Measurements from ENCODE around the gene PROSER2.
A peak's percentile ranks its signal among the peaks of the same experiment; 100 is the strongest.
"Not testable (repeated sequence)": the region's sequence is repeated elsewhere in the genome, so short reads cannot be mapped to it uniquely, and the experiment has no call there.

The PROSER2 gene

DNA sequence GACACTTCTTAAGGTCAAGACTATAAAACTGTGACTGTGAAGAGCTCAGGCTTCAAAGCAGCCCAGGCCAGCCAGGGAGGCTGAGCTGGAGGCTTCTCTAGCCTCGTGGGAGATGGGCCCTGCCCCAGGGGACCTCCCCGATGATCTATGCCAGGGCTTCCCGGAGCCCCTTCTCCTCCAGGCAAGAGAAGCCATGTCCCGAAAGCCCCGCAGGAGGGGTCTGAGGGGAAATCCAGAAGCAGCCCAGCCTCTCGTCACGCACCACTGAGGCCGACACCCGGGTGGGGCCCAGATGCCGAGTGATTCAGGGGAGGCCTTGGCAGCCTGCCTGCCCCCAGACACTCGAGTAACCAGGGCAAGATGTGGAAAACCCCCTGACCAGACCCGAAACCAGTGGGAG, 63.7 kb downstream of the PROSER2 start:
- no peak for DNase-seq

DNA sequence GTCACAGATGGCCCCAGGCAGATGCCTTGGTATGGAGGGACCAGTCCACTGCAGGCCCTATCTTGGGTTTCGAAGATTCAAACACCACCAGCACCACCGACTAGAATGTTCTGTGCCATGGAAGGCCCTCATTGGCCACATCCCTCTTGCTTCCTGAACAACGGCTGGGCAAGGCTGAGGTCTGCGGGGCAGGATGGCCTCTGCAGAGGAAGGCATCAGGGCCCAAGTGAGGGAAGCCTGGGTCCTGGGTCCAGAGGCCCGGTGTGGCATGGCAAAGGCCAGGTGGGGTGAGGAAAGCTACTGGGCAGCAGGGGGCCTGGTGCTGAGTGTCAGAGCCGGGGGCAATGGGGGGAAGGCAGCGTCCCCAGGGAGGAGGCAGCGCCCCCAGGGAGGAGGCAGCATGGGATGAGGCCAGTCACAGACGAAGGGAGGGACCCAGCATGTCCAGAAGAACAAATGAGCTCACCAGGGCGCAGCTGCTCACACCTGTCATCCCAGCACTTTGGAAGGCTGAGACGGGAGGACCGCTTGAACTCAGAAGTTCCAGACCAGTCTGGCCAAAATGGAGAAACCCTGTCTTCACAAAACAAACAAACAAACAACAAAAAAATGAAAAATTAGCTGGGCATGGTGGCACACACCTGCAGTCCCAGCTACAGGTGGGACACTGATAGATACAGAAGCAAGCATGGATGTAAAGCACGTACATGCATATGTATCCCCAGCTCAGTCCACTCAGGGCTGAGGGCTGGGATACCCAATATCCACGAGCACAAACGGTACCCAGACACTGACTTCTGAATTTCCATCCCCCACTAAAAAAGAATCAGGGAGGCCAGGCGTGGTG, 64.4 kb downstream of the PROSER2 start:
- no peak for DNase-seq

DNA sequence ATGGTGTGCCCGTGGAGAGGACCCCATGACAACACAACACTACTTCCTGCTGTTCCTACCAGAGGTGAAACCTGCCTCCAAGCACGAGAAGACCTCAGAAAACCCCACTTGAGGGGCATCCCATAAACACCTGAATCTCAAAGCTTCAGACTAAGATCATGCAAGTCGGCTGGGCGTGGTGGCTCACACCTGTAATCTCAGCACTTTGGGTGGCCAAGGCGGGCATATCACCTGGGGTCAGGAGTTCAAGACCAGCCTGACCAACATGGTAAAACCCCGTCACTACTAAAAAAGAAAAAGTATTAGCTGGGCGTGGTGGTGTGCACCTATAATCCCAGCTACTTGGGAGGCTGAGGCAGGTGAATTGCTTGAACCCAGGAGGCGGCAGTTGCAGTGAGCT, 66.1 kb downstream of the PROSER2 start:
- not testable (repeated sequence) for DNase-seq

DNA sequence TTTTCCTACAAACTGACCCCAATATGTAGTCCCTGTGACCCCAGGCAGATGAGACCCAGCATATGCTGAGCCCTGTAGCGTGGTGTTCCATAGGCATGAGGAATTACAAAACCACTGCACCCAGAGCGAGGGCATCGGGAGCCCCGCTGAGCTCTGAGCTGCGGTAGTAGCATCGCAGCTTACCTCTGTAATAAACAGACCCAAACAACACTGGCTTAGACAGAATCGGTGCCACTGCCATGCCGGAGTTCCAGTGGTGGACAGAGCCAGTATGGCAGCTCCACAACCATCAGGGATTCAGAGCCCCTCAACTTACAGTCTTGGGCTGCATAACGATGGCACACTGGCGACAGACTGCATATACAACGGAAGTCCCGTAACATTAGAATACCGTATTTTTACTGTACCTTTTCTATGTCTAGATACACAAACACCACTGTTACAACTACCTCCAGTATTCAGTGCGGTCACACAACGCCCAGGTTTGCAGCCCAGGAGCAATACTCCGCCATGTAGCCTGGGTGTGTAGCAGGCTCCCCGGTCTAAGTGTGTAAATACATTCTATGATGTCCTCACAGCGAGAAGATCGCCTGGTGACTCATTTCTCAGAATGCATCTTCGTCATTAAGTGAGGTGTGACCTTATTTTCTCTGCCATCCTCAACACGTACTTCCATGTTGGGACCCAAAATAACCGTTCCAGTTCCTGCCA, 68.8 kb downstream of the PROSER2 start:
- no peak for DNase-seq

DNA sequence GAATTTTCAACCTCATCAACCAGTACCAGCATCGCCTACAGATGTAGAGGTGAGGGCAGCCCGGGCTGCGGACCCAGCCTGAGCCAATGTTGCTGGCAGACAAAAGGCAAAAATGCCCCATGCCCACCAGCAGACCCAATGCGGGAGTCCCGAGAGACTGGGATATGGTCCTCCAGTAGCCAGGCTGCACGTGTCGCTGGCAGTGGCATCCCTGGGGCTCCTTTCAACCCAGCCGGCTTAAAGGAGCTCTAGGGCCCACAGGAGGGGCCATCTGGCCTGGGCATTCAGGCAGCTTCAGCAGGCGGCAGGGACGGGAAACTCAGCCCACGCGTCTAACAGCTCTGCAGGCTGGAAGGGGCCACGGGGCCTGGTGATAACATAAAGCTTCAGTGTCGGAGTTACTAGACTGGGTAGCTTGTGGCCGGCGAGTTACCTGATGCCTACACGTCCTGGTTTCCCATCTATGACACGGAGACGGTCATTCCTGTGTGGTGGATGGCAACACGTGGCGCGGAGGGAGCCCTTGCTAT, 70.7 kb downstream of the PROSER2 start:
- DNase-seq = no peak

DNA sequence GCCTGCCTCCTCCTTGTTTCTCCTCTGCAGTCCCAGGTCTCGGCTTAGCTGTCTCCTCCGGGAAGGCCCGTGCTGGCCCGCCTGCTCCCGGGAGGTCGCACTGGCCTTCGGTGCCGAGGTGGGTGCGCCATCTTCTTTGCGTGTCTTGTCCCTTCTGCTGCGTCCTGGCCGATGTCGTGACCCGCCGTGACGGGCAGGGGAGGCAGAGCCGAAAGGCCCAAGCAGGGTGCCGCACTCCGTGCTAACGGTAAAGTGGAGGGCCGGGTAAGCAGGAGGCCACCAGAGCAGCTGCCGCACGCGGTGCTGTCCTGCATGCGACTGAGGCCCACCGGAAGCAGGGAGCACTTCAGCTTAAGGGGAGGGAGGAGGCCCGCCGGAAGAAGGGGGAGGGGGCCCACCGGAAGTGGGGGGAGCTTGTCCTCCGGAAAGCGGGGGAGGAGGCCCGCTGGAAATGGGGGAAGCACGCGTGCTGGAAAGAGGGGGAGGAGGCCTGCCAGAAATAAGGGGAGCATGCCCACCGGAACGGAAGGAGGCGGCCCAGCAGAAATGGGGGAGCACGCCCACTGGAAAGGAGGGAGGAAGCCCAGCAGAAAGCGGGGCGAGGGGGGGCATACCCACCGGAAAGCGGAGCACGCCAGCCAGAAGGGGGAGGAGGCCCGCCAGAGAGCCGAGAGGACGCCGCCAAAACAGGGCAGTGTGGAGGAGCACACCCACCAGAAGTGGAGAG, 71.4 kb downstream of the PROSER2 start:
- DNase-seq = no peak

DNA sequence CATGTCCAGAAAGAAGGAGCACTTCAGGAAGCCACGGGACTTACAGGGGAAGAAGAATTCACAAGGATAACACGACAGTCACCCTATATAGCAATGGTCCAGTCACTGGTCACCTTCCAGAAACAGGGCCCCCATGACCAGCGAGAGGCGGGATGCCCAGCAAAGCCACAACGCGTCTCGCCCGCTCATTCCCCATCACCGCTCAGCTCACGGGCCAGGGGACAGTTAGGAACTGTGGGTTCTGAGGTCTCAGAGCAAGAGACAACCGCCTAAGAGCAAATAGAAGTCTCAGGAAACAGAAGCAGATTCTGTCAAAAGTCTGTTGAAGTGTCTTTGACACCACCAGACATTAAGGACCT, 71.9 kb downstream of the PROSER2 start:
- DNase-seq = no peak

DNA sequence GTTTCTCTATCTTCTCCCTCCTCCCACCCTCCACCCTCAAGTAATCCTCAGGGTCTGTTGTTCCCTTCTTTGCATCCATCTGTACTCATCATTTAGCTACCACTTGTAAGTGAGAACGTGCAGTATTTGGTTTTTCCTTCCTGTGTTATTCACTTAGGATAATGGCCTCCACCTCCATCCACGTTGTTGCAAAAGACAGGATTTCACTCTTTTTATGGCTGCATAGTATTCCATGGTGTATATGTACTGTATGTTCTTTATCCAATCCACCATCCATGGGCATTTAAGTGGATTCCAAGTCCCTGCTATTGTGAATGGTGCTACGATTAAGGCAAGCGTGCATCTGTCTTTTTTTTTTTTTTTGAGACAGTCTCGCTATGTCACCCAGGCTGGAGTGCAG, 72.4 kb downstream of the PROSER2 start:
- DNase-seq = no peak

DNA sequence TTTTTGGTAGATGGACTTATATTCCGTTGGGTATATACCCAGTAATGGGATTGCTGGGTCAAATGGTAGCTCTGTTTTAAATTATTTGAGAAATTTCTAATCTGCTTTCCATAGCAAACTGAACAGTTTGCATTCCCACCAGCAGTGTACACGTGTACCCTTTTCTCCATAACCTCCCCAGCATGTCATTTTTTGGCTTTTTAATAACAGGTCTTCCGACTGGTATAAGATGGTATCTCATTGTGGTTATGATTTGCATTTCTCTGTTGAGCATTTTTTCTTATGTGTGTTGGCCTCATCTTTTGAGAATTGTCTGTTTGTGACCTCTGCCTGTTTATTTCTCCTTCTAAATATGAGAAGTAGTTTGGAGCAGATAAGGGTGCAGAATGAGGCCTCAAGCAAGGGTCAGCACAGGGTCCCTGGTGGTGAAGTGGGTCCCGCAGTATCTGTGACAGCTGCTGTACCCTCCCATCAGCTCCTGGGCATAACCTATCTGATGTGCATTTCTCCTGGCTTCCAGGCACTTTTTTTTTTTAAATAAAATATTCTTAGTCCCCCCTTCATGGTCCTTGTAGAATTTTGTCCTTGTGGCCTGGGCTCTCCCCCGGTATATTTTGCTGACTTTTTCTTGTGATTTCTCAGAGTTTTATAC, 73.5 kb downstream of the PROSER2 start:
- no peak for DNase-seq

DNA sequence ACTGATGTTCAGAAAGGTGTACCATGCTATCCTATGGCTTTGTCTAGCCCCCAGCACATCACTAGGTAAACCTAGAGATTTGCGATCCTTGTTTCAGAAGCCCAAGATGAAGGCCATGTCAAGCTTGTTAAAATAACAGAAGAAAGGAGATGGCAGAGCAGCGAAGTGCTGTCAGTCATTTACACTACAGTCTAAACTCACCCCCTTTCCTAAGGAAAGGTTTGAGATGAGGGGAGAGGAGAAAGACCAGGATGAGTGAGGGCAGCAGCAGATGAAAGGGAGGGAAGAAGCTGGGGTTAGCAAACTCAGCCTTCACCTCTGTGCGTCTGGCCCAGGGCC, 74.8 kb downstream of the PROSER2 start:
- DNase-seq = no peak

DNA sequence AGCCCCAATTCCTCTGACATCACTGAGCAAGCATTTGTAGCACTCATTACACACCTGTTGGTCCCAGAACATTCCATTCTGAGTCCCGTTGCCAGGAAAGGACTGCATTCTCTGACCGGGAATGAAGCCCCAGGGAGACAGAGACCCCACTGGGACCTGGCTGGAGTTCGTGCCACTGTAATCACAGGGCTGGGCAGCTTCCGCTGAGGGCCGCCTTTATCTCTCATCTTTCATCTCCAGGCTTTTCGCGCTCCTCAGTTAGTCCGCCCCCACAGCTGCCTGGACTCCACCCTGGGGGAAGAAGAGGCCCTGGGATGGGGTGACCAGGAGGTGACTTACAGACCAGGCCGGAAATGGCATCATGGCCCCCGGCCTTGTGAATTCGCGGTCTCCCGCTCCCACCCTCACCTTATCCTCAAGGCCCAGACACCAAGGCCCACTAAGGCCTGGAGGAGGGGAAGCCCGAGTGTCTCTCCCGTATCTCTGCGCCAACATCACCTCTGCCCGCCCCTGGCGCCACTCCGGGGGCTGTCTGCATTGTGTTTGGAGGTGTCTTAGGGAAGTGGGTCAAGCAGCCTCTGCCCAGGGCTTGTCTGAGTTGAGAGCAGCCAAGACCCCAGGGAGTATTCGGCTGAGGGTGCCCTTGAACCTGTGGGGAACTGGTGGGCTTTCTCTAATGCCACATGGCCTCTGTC, 75.4 kb downstream of the PROSER2 start:
- no peak for DNase-seq

DNA sequence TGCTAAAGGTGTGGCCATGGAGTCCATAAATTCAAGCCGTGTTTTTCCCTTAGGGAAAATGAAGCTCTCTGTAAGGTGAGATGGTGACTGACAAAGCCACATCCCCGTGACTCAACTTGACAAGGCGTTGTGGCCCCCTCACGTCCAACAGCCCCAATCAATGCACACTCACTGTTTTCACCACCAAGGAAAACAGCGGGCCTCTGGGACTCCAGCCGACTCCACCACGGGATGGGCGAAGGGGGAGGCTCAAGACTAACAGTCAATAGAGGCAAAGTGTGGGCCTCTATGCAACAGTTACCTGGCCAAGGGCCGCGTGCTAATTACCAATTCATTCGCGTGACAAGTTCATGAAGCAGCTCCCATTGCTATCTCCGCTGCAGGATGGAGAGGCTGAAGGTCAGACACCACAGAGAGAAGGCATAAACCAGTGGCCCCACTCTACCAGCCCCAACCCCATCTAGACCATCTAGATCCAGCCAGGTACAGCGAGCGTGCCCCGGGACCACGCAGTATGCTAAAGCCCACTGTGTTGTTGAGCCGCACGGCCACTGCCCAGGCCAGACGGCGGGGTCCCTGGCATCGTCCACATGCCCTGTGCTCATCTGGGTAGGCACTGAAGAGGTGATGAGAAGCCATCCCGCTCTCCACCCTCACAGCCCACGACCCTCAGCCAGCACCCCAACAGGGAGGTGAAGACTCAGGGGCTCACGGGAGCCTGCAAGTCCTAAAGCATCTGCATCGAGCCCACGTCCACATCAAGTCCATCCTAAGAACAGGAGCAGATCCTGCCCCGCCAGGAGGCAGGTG, 76.1 kb downstream of the PROSER2 start:
- DNase-seq = no peak

DNA sequence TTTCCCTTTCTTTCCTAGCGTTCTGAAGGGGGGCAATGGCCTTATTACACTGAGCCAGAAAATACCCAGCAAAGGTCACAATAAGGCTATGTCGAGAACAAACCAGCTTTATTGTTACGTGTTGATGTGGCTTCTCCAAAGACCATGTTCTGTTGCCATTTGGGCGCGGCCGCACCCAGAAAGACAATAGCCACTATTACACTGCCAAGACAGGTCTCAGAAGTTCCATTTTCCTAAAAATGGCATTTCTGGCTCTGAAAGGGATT, 77.8 kb downstream of the PROSER2 start:
- no peak for DNase-seq

DNA sequence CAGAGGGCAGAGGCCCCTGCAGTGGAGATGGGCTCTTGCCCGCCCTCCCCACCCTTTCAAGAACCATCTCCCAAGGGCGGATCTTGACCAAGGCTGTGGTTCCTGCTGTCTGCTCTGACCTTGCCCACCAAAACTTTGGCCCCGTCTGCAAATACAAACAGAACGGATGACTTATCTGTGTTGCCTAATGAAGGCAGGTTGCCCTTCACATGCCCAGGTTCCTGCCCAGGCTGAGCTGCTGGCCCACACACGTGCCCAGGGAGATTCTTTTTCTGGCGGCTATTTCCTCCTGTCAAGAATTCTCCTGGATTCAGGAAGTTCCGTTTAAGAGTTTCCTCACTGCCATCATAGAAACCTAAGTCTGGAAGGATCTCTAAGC, 78.3 kb downstream of the PROSER2 start:
- no peak for DNase-seq

DNA sequence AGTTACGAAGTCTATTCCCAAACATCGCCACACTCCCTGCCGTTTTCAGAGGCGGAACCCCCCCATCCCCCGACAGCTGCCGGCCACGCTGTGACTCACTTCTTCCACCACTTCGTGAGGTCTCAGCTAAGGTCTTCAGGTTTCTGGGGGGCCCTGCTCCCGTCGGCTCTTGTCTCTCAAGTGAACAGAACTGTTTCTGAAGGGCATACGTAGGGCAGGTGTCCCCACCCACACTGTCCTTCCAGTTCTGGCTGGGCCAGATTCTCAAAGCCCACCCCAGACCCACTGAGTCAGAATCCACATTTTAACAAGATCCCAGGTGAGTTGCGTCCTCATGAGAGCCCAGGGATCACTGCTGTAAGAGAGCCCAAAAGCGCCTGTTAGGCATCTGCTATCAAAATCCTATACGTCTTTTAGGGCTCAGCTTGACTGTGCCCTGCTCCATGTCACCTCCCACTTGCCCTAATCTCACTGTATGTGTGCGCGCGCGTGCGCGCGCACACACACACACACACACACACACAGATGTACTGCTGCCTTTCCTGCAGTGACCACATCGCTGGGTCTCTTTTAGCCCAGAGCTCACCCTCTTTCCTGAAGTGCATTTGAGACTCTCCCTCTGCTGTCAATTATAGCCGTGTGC, 78.8 kb downstream of the PROSER2 start:
- no peak for DNase-seq

DNA sequence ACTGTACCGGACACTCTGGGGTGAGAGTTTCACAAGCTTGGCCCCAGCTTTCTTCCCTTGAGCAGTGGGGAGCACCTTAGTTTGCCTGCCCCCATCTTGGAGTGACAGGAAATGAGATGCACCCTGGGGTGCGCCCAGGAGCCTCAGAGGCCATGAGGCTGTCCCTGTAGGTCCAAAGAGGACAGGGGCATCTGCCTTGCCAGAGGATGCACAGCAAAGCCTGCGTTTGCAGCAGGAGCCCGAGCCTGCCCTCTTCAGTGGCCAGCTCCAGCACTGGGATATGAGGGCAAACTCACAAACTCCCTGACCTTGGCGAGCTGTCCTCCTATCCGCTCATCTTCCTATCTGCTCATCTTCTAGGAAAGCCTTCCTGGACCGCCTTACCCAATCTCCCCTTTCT, 79.5 kb downstream of the PROSER2 start:
- no peak for DNase-seq

DNA sequence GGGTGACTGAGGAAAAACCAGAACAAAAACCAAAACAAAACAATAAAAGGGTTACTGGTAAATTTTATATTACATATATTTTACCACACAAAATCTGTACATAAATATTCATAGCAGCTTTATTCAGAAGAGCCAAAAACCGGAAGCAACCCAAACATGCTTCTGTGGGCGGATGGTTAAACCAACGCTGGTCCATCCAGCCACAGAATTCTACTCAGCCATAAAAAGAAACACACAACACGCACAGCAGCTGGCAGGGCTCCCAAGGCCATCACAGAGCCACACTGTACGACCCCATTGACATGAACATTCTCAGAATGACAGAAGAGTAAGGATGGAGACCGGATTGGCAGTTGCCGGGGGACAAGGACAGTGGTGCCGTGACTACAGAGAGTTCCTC, 83.6 kb downstream of the PROSER2 start:
- no peak for DNase-seq

DNA sequence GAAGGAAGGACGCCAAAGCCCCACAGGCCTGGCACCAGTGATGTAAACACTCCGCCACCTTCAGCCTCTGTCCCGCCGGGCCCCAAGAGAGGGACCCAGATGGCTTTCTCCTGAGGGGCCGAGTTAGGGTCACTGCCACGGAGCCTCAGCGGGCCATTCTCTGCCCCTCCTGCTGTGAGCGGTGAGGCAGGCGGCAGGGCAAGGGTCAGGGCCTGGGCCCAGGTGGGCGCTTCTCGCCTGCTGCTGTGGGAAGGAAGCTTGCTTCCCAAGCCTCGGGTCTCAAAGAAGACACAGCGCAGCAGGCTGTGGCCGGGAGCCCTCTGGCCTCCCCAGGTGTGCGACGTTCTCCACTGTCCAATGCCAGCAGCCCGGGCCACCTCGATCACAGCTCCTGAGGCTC, 84.8 kb downstream of the PROSER2 start:
- DNase-seq = peak; percentile 19

DNA sequence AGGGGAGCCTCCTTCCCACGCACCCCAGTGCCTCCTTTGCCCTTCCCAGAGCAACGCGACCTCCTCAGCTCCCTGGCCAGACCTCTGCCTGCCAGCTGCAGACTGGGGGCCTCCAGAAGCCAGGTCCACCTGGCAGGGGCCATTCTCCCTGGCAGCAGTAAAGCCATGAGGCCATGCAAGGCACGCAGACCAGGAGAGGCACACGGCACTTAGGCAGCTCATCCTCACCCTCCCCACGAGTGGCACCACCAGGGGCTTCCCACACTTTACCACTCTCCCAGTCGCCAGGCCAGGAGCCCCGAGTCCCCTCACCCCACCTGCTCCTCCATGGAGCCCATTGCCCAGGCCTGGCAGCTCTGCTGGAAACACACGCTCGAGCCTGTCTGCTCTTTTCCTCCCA, 85.4 kb downstream of the PROSER2 start:
- no peak for DNase-seq

DNA sequence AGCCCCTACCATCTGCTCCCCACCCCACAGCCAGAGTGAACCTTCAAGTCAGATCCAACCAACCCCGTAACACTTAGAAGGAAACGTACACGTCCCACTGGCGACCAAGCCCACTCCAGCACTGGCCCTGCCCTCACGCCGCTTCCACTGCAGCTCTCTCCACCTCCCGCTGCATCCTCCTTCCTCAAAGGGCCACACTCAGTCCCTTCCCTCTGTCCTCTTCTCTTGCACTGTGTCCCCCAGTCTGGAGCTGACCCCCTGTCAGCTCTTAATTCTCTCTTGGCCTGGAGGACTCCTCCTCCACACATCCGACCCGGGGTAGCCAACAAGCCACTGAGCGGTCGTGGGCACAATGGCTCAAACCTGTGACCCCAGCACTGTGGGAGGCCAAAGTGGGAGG, 85.8 kb downstream of the PROSER2 start:
- DNase-seq = no peak

DNA sequence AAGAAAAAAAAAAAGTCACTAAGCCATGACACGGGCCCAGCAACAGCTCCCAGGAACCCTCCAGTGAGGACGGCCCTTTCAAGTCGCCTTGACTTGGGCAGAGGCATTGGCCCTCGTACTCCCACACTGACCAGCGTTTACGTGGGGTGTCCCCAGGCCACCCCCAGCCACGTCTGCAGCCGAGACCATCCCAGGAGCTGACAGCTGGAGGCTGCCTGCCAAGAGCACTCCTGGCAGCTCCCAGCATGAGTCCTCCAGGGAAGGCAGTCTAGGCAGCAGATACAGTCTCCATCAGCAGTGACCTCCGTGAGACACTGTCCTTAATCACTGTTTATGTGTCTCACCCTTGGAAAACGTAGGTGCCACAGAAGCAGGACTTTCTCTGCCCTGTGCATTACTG, 86.5 kb downstream of the PROSER2 start:
- DNase-seq = no peak

DNA sequence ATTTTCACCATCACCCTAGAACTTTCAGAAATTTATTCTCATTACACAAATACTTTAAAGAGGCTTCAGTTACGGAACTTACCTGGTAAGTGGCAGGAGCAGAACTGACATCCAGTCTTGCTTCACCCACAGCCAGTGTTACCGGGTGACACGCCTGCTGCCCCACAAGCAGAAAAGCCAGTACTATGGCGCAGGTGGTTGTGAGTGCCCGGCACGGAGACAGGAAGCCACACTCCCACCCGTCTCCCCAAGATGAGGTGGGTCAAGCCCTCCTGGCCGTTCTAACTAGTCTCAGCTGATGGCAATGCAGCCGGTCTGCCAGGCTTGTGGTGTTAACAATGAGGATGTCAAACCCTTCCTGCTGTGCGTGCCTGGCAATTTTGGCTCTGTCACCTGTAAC, 86.9 kb downstream of the PROSER2 start:
- DNase-seq = no peak

Measured in retina (tissue), 1 donor.